ENCODE measurements around the gene UST. TPM values are rescaled to one million over a fixed set of nuclear protein-coding genes. Genes with fewer than 3 reads are reported as not detected.

The UST gene
- total and polyA plus RNA-seq, 9 of the 15 experiments (the other 6 are each of a cell fraction or from before 2014, with no cell fraction given), result 0.04 to 0.10 TPM; not detected in 7

DNA sequence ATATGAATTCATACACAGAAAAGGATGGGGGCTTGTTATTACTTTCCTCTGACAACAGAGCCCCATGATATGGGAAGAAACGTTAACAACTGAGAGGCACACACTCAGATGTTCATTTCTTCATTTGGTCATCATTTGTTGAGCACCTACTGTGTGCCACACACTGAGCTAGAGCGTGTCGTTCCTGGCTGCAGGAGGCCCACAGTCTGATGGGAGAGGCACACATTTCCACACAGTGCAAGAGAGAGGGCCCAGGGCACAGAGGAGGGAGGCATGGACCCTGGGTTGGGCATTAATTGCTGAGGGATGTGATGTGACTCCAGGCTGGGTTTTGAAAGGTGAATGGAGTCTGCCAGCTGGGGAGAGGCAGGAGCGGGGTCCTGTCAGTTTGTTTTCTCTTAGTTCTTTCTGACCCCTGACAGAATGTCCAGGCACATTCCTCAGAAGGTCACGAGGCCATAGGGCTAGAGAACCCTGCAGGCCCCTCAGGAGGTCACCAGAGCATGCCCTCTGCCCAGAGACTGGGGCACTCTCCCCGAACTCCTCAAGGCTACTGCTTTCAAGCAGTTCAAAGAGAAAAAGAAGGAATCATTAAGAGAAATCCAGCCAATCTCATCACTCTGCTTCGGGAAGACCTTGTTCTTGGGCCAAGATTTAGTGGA lies 216.2 kb downstream of the UST start:
- H3K27me3 ChIP-seq (ENCODE audit: control insufficient read depth in 2 of 2, insufficient read depth in 2 of 2, low read length in 2 of 2), result peaks cover 30 to 42% of the 10 kb centered on the region in 2 experiments
- no peak overlapping the region for H3K27ac ChIP-seq (ENCODE audit: extremely low read depth, low read depth, low read length)
- H2AFZ ChIP-seq (ENCODE audit: low read depth, low read length), result no peak overlapping the region
- DNase-seq (ENCODE audit: extremely low read depth in 1 of 4, low spot score in 3 of 4) (no peak), FAIRE-seq (no peak), ATAC-seq (no peak)
- CTCF ChIA-PET (ENCODE audit: low intra/inter-chr PET ratio), result no interaction called here
- H3K79me2 ChIP-seq (ENCODE audit: control insufficient read depth, insufficient read depth, low read length), result no peaks in the 10 kb centered on the region
- no peak overlapping the region for H3K4me3 ChIP-seq
- TF ChIP-seq PHF8 (IDR thresholded peaks at IDR 0.05; ENCODE audit: borderline replicate concordance, low read length) (no peak), ZNF23 (CRISPR knock-in tag; IDR thresholded peaks at IDR 0.05) (no peak), ZKSCAN1 (IDR thresholded peaks at IDR 0.05; ENCODE audit: low read depth, low read length) (0 out of 2 replicates have a peak, but pooled peaks have one; percentile 23)
- no TSS peak for BruUV-seq (replicated peaks)
- H3K4me1 ChIP-seq (replicated peaks in 1 of 2; ENCODE audit: control insufficient read depth in 2 of 2, insufficient read depth in 2 of 2, low read length in 2 of 2), result no peaks in the 10 kb centered on the region
- in situ Hi-C loops (cut with MboI), result no loop called here
- H3K36me3 ChIP-seq (ENCODE audit: control insufficient read depth, insufficient read depth, low read length), result no peaks in the 10 kb centered on the region
- POLR2A ChIA-PET, result no interaction called here
- H3K9me1 ChIP-seq (ENCODE audit: control insufficient read depth, insufficient read depth, low read length), result no peaks in the 10 kb centered on the region
- intact Hi-C loops (cut with micrococcal nuclease), result no loop called here
- H3K9ac ChIP-seq (ENCODE audit: insufficient read depth in 1 of 2, low read depth in 2 of 2, low read length in 2 of 2), result no peak overlapping the region
- H4K20me1 ChIP-seq (replicated peaks; ENCODE audit: control insufficient read depth, insufficient read depth, low read length), result no peaks in the 10 kb centered on the region
- no peaks in the 10 kb centered on the region for H3K9me3 ChIP-seq (replicated peaks; ENCODE audit: control insufficient read depth, insufficient read depth, low read depth, low read length)
- WGBS (ENCODE audit: insufficient coverage, low coverage, missing lambda C conversion rate), result 2% methylated on average over 7 of the region's 7 CpGs
- no peak overlapping the region for H3K4me2 ChIP-seq (ENCODE audit: insufficient read depth, low read length)

DNA sequence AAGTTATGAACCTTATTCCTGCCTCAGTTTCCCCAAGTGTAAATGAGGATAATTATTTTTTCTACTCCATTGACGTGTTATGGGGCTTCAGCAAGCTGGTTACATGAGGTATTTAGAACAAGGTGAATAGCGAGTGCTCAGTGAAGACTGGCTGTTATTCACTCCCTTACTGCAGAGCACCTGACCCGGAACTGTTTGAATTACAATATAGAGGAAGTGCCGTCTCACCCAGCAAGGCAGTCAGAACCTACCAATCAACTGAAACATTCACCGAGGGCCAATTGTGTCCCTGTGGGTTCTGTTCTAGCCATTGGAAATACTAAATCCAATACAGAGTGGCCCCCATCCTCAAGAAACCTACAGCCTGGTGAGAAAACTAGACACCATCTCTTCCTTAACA lies 216.9 kb downstream of the UST start:
- intact Hi-C loops (cut with micrococcal nuclease) (no loop called here), in situ Hi-C loops (cut with MboI) (no loop called here)
- Histone ChIP-seq H3K9ac (ENCODE audit: insufficient read depth in 1 of 2, low read depth in 2 of 2, low read length in 2 of 2) (no peak overlapping the region), H3K9me3 (replicated peaks; ENCODE audit: control insufficient read depth, insufficient read depth, low read depth, low read length) (no peaks in the 10 kb centered on the region), H3K4me3 (no peak overlapping the region), H3K27ac (ENCODE audit: extremely low read depth, low read depth, low read length) (no peak overlapping the region), H3K79me2 (ENCODE audit: control insufficient read depth, insufficient read depth, low read length) (no peaks in the 10 kb centered on the region), H3K9me1 (ENCODE audit: control insufficient read depth, insufficient read depth, low read length) (no peaks in the 10 kb centered on the region), H3K4me2 (ENCODE audit: insufficient read depth, low read length) (no peak overlapping the region), H3K27me3 (ENCODE audit: control insufficient read depth in 2 of 2, insufficient read depth in 2 of 2, low read length in 2 of 2) (peaks cover 35 to 42% of the 10 kb centered on the region in 2 experiments), H4K20me1 (replicated peaks; ENCODE audit: control insufficient read depth, insufficient read depth, low read length) (no peaks in the 10 kb centered on the region), H3K4me1 (replicated peaks in 1 of 2; ENCODE audit: control insufficient read depth in 2 of 2, insufficient read depth in 2 of 2, low read length in 2 of 2) (no peaks in the 10 kb centered on the region), H3K36me3 (ENCODE audit: control insufficient read depth, insufficient read depth, low read length) (no peaks in the 10 kb centered on the region), H2AFZ (ENCODE audit: low read depth, low read length) (no peak overlapping the region)
- no peak for DNase-seq (ENCODE audit: extremely low read depth in 1 of 4, low spot score in 3 of 4)
- TF ChIP-seq NR2C1 (IDR thresholded peaks at IDR 0.05), result peak; percentile 21; the same call in 1 of the 2 replicates
- TF ChIP-seq NR2C1 (tag; IDR thresholded peaks at IDR 0.05), result no peak
- TF ChIP-seq HOXB6 (CRISPR knock-in tag; IDR thresholded peaks at IDR 0.05; ENCODE audit: borderline replicate concordance), result no peak
- TF ChIP-seq RREB1 (CRISPR knock-in tag; IDR thresholded peaks at IDR 0.05), result no peak
- no peak for TF ChIP-seq PHF8 (IDR thresholded peaks at IDR 0.05; ENCODE audit: borderline replicate concordance, low read length)
- no peak for TF ChIP-seq GATAD2B (IDR thresholded peaks at IDR 0.05; ENCODE audit: borderline replicate concordance)
- no peak for TF ChIP-seq KLF6 (CRISPR knock-in tag; IDR thresholded peaks at IDR 0.05; ENCODE audit: borderline replicate concordance)
- no peak for ATAC-seq
- no TSS peak for BruUV-seq (replicated peaks)
- ChIA-PET CTCF (ENCODE audit: low intra/inter-chr PET ratio) (no interaction called here), POLR2A (no interaction called here)
- FAIRE-seq, result no peak
- 2% methylated on average over 5 of the region's 5 CpGs for WGBS (ENCODE audit: insufficient coverage, low coverage, missing lambda C conversion rate)
